Renal pelvis (tissue), 3 donors: ENCODE measurements around the gene CYP4V2. TPM values are rescaled to one million over a fixed set of nuclear protein-coding genes. Genes with fewer than 3 reads are reported as not detected.

Experiments
- polyA plus RNA-seq, 3 donors: library from polyadenylated mRNA; unstranded; fragments of 120-200 nt; gene quantifications; one replicate each; pipeline ENCODE4 v1.2.1, GENCODE V29; 2013; ENCODE audit not compliant: insufficient read length in 3 of 3

CYP4V2 gene
- polyA plus RNA-seq, 3 donors = 19.1 to 24.4 (median 21.7) TPM

Other genes starting within 250 kb of the CYP4V2 start
- gene TLR3, start 122.4 kb upstream of the CYP4V2 start, polyA plus RNA-seq = 10 to 100 TPM in 2 of 3 donors, 1 to 10 TPM in 1; 8.3 to 14.4 (median 11.4) TPM
- gene FAM149A, start 86.9 kb upstream of the CYP4V2 start, polyA plus RNA-seq = 10 to 100 TPM; 46.8 to 67.8 (median 47.7) TPM
- gene KLKB1, start 35.9 kb downstream of the CYP4V2 start, polyA plus RNA-seq = 1 to 10 TPM; 1.1 to 2.7 (median 2.2) TPM
- gene F11, start 74.6 kb downstream of the CYP4V2 start, polyA plus RNA-seq = 1 to 10 TPM; 1.9 to 5.1 (median 3.7) TPM